GM18867 (cell line): ENCODE results near the gene PSMD14.

Experiments used
- ATAC-seq: cut with Tn5 transposase; IDR thresholded peaks from one replicate; pipeline ENCODE4 v1.9.1; 2021; ENCODE audit warnings: mild to moderate bottlenecking, moderate library complexity; ENCODE audit not compliant: unreplicated experiment

Gene PSMD14

DNA sequence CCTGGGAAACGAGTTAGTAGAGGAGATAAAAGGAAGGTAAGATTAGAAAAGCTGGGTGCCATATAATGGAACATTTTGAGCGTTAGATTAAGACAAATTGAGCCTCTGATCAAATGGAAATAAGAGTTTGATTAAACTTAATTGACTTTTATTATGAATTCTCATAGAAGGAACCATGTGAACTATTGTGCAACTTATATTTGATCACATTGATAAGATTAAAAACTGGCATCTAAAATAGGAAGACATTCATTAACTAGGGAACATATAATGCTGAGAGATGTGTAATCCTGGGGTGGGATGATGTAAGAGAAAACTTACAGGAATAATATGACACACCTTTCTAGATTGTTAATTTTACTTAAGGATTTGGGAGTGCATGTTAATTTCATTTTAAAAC, 130.4 kb downstream of the PSMD14 start:
- ATAC-seq: no peak

DNA sequence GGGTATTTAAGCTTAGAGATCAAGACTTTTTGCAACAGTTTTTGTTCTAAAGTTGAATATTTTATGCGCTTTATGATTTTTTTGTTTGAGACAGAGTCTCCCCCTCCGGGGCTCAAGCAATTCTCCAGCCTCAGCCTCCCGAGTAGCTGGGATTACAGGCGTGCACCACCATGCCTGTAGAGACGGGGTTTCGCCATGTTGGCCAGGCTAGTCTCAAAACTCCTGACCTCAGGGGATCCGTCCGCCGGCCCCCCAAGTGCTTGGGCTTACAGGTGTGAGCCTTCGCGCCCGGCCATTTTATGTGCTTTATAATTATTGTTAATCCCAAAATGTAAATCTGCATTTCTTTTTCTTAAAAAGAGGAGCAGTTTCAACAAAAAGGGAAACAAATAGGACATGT, 136.9 kb downstream of the PSMD14 start:
- no peak for ATAC-seq

DNA sequence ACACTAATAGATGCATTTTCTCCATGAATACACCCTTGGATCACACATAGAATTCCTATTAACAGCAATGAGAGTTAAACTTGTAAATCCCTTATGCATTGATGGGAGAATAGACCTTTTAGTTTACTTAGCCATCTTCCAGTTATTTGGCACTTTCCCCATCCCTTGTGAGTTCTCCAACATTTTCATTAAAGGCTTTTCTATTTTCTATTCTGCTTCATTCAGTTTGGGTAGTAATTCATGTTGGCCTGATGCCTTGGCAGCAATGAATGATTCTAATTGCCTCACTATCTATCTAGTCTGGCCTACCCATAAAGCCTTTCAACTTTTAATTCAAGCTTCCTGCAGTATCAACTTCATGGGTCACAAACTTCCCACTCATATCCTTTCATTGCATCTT, 140.2 kb downstream of the PSMD14 start:
- ATAC-seq: no peak
